ENCODE measurements around the gene ZNF488. TPM values are rescaled to one million over a fixed set of nuclear protein-coding genes. Genes with fewer than 3 reads are reported as not detected.
A peak's percentile ranks its signal among the peaks of the same experiment; 100 is the strongest.

ZNF488 gene
- total RNA-seq, 1 experiment from 2014 or later = 11.8 TPM

DNA sequence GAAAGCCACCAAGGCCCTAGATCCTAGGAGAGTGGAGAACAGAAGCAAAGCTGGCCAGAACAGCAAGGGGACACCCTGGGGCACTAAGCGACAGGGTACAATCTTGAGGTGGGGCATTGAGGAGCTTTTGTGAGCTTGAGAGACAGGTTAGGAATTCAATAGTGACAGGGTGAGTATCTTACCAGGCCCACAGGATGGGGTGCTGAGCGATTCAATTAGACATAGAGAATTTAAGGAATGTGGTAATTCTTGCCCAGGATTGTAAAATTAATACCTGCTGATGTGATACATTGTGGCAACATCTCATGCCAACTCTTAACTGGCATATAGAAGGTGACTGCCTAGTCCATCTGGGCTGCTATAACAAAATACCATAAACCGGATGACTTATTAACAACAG is 21.9 kb downstream of the ZNF488 start:
- Histone ChIP-seq H3K4me1 (ENCODE audit: control insufficient read depth, insufficient read depth, low read length) (peaks cover 4% of the 10 kb centered on the region; the same call in 1 of the 2 replicates), H3K27ac (ENCODE audit: low read length) (no peak overlapping the region), H3K27me3 (ENCODE audit: control insufficient read depth, insufficient read depth, low read length) (no peaks in the 10 kb centered on the region), H3K4me3 (ENCODE audit: low read depth in 2 of 2, low read length in 2 of 2) (no peak overlapping the region), H3K36me3 (ENCODE audit: control insufficient read depth, insufficient read depth, low read length) (no peaks in the 10 kb centered on the region), H3K9me3 (ENCODE audit: control insufficient read depth, insufficient read depth, low read depth, low read length) (no peaks in the 10 kb centered on the region)
- in situ Hi-C loops (cut with HindIII; ENCODE audit: low pct_unique_long_range_greater_than_20kb, low sequenced_read_pairs) (no loop called here), intact Hi-C loops (cut with micrococcal nuclease; ENCODE audit: unreplicated experiment) (no loop called here)
- ATAC-seq = no peak
- CTCF ChIA-PET = interaction anchor here (0.8 kb wide), 1 partner anchor 13 kb away, joined by 3 read pairs; no protein-coding TSS in a partner anchor
- no peak for DNase-seq (ENCODE audit: low read depth, low spot score)
- TF ChIP-seq SIN3A (IDR thresholded peaks at IDR 0.05; ENCODE audit: borderline replicate concordance, insufficient read depth, low read depth, low read length) (no peak), TCF7L2 (IDR thresholded peaks at IDR 0.05; ENCODE audit: low read depth, low read length) (no peak), POLR2AphosphoS5 (IDR thresholded peaks at IDR 0.05; ENCODE audit: low read depth, low read length) (no peak)
- TF ChIP-seq, protein P1, sequence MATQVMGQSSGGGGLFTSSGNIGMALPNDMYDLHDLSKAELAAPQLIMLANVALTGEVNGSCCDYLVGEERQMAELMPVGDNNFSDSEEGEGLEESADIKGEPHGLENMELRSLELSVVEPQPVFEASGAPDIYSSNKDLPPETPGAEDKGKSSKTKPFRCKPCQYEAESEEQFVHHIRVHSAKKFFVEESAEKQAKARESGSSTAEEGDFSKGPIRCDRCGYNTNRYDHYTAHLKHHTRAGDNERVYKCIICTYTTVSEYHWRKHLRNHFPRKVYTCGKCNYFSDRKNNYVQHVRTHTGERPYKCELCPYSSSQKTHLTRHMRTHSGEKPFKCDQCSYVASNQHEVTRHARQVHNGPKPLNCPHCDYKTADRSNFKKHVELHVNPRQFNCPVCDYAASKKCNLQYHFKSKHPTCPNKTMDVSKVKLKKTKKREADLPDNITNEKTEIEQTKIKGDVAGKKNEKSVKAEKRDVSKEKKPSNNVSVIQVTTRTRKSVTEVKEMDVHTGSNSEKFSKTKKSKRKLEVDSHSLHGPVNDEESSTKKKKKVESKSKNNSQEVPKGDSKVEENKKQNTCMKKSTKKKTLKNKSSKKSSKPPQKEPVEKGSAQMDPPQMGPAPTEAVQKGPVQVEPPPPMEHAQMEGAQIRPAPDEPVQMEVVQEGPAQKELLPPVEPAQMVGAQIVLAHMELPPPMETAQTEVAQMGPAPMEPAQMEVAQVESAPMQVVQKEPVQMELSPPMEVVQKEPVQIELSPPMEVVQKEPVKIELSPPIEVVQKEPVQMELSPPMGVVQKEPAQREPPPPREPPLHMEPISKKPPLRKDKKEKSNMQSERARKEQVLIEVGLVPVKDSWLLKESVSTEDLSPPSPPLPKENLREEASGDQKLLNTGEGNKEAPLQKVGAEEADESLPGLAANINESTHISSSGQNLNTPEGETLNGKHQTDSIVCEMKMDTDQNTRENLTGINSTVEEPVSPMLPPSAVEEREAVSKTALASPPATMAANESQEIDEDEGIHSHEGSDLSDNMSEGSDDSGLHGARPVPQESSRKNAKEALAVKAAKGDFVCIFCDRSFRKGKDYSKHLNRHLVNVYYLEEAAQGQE (IDR thresholded peaks at IDR 0.05; ENCODE audit: insufficient read depth in 1 of 2, low read depth in 2 of 2, low read length in 1 of 2) = no peak
- TF ChIP-seq, protein P2, sequence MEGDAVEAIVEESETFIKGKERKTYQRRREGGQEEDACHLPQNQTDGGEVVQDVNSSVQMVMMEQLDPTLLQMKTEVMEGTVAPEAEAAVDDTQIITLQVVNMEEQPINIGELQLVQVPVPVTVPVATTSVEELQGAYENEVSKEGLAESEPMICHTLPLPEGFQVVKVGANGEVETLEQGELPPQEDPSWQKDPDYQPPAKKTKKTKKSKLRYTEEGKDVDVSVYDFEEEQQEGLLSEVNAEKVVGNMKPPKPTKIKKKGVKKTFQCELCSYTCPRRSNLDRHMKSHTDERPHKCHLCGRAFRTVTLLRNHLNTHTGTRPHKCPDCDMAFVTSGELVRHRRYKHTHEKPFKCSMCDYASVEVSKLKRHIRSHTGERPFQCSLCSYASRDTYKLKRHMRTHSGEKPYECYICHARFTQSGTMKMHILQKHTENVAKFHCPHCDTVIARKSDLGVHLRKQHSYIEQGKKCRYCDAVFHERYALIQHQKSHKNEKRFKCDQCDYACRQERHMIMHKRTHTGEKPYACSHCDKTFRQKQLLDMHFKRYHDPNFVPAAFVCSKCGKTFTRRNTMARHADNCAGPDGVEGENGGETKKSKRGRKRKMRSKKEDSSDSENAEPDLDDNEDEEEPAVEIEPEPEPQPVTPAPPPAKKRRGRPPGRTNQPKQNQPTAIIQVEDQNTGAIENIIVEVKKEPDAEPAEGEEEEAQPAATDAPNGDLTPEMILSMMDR (IDR thresholded peaks at IDR 0.05) = no peak
- POLR2A ChIA-PET = no interaction called here
- no TSS peak for BruUV-seq (replicated peaks)

DNA sequence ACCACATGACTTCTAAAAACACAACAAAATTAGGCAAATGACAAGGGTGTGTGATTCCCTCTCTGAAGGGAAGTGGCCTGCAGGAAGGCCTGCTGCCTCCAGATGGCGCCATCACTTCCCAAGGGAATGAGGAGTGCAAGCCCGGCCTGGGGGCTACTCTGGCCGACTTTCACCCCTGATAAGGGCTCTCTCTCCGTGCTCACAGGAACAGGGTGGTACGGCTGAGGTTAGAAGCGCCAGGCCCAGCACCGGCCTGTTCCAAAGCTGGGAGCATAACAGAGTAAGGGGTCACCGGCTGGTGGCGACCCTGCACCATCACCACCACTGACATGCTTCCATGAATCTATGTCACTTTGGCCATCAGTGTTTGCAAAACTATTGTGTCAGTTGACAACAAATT is 22.8 kb downstream of the ZNF488 start:
- in situ Hi-C loops (cut with HindIII; ENCODE audit: low pct_unique_long_range_greater_than_20kb, low sequenced_read_pairs) = no loop called here
- no peak overlapping the region for H3K27ac ChIP-seq (ENCODE audit: low read length)

More for the DNA sequence above, 22.8 kb downstream of the ZNF488 start:
- H3K36me3 ChIP-seq (ENCODE audit: control insufficient read depth, insufficient read depth, low read length) = no peaks in the 10 kb centered on the region
- H3K4me3 ChIP-seq (ENCODE audit: low read depth in 2 of 2, low read length in 2 of 2) = no peak overlapping the region
- H3K4me1 ChIP-seq (ENCODE audit: control insufficient read depth, insufficient read depth, low read length) = peaks cover 4% of the 10 kb centered on the region; the same call in 1 of the 2 replicates
- no peaks in the 10 kb centered on the region for H3K27me3 ChIP-seq (ENCODE audit: control insufficient read depth, insufficient read depth, low read length)
- ChIA-PET POLR2A (no interaction called here), CTCF (interaction anchor here (0.8 kb wide), 1 partner anchor 14 kb away, joined by 3 read pairs; no protein-coding TSS in a partner anchor)
- no peaks in the 10 kb centered on the region for H3K9me3 ChIP-seq (ENCODE audit: control insufficient read depth, insufficient read depth, low read depth, low read length)
- peak; percentile 61 for ATAC-seq
- BruUV-seq (replicated peaks) = no TSS peak
- intact Hi-C loops (cut with micrococcal nuclease; ENCODE audit: unreplicated experiment) = no loop called here
- DNase-seq (ENCODE audit: low read depth, low spot score) = no peak
- TF ChIP-seq SIN3A (IDR thresholded peaks at IDR 0.05; ENCODE audit: borderline replicate concordance, insufficient read depth, low read depth, low read length) = no peak
- TF ChIP-seq, protein P1 (IDR thresholded peaks at IDR 0.05; ENCODE audit: insufficient read depth in 1 of 2, low read depth in 2 of 2, low read length in 1 of 2) = no peak
- TF ChIP-seq POLR2AphosphoS5 (IDR thresholded peaks at IDR 0.05; ENCODE audit: low read depth, low read length) = no peak
- TF ChIP-seq, protein P2 (IDR thresholded peaks at IDR 0.05) = peak; percentile 94
- TF ChIP-seq TCF7L2 (IDR thresholded peaks at IDR 0.05; ENCODE audit: low read depth, low read length) = no peak
